PC-9 (cell line): ENCODE measurements around the gene SLC38A3. TPM values are rescaled to one million over a fixed set of nuclear protein-coding genes. Genes with fewer than 3 reads are reported as not detected.
A peak's percentile ranks its signal among the peaks of the same experiment; 100 is the strongest.

Experiments
- BruUV-seq: library from RNA; stranded (reverse); fragments of 400-500 nt; replicated peaks from 2 replicates; lab custom pipeline; 2021; lab: Mats Ljungman, UMichigan
- CTCF ChIA-PET: fragments of 300-600 bp; sonication (Branson Sonifier 250); formaldehyde crosslinking; loops from one replicate; lab custom pipeline; 2022; ENCODE audit warnings: antibody characterized with exemption; lab: Charles Lee
- POLR2A ChIA-PET: fragments of 300-600 bp; sonication (Branson Sonifier 250); formaldehyde crosslinking; loops from one replicate; lab custom pipeline; 2022; ENCODE audit warnings: antibody characterized with exemption; ENCODE audit not compliant: unreplicated experiment; lab: Charles Lee
- DNase-seq, 2 experiments: peaks; one replicate each; pipeline versions ENCODE4 v3.0.0 to v3.0.0-alpha.2; 2015 to 2022; ENCODE audit warnings: mixed read lengths in 1 of 2
- H2AFZ ChIP-seq: fragments of 200-600 bp; sonication (generic); 2 replicates; pipeline ENCODE4 v1.8.1; 2017; ENCODE audit warnings: antibody characterized with exemption
- H3F3A ChIP-seq: fragments of 200-600 bp; sonication (generic); 2 replicates; pipeline ENCODE4 v1.8.1; 2017; ENCODE audit warnings: antibody characterized with exemption, mild to moderate bottlenecking, low read depth; ENCODE audit not compliant: insufficient read depth
- H3K27ac ChIP-seq: fragments of 200-600 bp; sonication (generic); 2 replicates; pipeline ENCODE4 v1.6.1; 2016; ENCODE audit warnings: mixed run types
- H3K27me3 ChIP-seq: fragments of 200-600 bp; sonication (generic); 2 replicates; pipeline ENCODE4 v1.6.1; 2016; ENCODE audit warnings: low read depth, mixed run types; ENCODE audit not compliant: insufficient read depth
- H3K36me3 ChIP-seq: fragments of 200-600 bp; sonication (generic); 2 replicates; pipeline ENCODE4 v1.6.1; 2016; ENCODE audit warnings: low read depth, mixed run types
- H3K4me1 ChIP-seq: fragments of 200-600 bp; sonication (generic); replicated peaks from 2 replicates; pipeline ENCODE4 v1.6.1; 2016; ENCODE audit warnings: mixed run types; ENCODE audit not compliant: insufficient read depth
- H3K4me2 ChIP-seq: fragments of 200-600 bp; sonication (generic); 2 replicates; pipeline ENCODE4 v1.6.1; 2017; ENCODE audit warnings: mixed run types
- H3K4me3 ChIP-seq: fragments of 200-600 bp; sonication (generic); 2 replicates; pipeline ENCODE4 v1.6.1; 2016; ENCODE audit warnings: mixed run types
- H3K79me2 ChIP-seq: fragments of 200-600 bp; sonication (generic); 2 replicates; pipeline ENCODE4 v1.6.1; 2017; ENCODE audit warnings: low read depth, mixed run types
- H3K9me2 ChIP-seq: fragments of 200-600 bp; sonication (generic); 2 replicates; pipeline ENCODE4 v1.8.1; 2017; ENCODE audit warnings: mild to moderate bottlenecking; ENCODE audit not compliant: insufficient read depth
- H3K9me3 ChIP-seq: fragments of 200-600 bp; sonication (generic); 2 replicates; pipeline ENCODE4 v1.8.1; 2016; ENCODE audit warnings: low read depth; ENCODE audit not compliant: insufficient read depth
- H4K20me1 ChIP-seq: fragments of 200-600 bp; sonication (generic); 2 replicates; pipeline ENCODE4 v1.8.1; 2017; ENCODE audit not compliant: insufficient read depth
- EZH2 ChIP-seq: fragments of 200-600 bp; sonication (generic); IDR thresholded peaks from 2 replicates; pipeline ENCODE4 v1.8.0; 2017; ENCODE audit warnings: antibody characterized with exemption, low read depth
- intact Hi-C: fragments of 100-400 bp; cut with micrococcal nuclease; formaldehyde crosslinking; loops from one replicate; pipeline ENCODE4 v1.10.0; 2022; ENCODE audit not compliant: unreplicated experiment
- total RNA-seq: library from RNA; stranded (reverse); gene quantifications from 2 replicates; pipeline ENCODE4 v1.2.3, GENCODE V29; 2021
- TF ChIP-seq, protein P1 (sequence below): fragments of 200-600 bp; sonication (generic); conservative IDR thresholded peaks from 2 replicates; pipeline ENCODE4 v1.6.1; 2017; ENCODE audit warnings: mixed run types, antibody characterized with exemption, mild to moderate bottlenecking, moderate library complexity

Gene SLC38A3
- total RNA-seq, 1 experiment from 2014 or later = 0.37 TPM

DNA sequence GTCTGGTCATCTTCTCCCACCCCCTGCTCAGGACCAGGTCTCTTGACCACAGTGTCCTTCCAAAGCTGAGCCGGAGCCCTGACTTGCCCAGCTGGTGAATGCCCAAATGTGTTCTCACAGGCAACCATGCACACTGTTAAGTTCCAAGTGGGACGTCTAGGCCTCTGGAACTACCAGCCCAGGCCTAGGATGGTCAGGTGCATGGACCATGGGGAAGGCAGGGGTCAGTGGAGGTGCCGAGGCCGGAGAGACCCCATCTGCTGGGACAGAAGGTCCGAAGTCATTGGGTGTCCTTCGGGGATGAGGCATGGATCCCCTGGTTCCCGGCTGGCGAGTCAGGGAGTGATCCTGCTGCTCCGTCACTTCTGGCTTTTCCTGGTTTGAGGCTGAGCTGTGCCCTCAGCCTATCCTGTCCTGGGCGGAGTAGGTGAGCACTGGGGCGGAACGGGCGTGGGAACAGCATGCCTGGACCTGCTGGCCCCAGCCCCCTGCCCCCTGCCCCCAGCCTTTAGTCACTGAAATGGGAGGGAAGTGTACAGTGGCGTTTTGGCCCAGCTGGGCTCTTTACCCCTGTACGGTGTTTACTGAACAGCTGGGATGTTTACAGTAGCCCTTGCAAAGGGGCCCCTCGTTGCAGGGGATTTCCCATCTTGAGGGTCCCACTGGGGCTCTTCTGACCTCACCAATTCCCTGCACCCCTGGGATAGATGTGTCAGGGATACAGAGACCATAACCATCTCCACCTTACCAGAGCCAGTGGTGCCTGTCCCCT, 37.8 kb upstream of the SLC38A3 start:
- Histone ChIP-seq H3K79me2 (no peaks in the 10 kb centered on the region), H2AFZ (no peak overlapping the region), H3F3A (no peaks in the 10 kb centered on the region; the same call in 1 of the 2 replicates), H3K36me3 (no peaks in the 10 kb centered on the region), H4K20me1 (no peaks in the 10 kb centered on the region), H3K9me2 (no peaks in the 10 kb centered on the region), H3K9me3 (no peaks in the 10 kb centered on the region), H3K27me3 (no peaks in the 10 kb centered on the region), H3K4me3 (no peak overlapping the region), H3K4me1 (peaks cover 28% of the 10 kb centered on the region), H3K4me2 (no peak overlapping the region), H3K27ac (no peak overlapping the region)
- ChIA-PET CTCF (no interaction called here), POLR2A (interaction anchor here (0.6 kb wide), 1 partner anchor 136 kb away, joined by 3 read pairs; no protein-coding TSS in a partner anchor)
- DNase-seq = peak; percentile 46 to 83
- intact Hi-C loops = loop anchor here (1.0 kb wide), 1 partner anchor 12 kb away; the partner anchor contains the start of gene SEMA3F
- TF ChIP-seq, protein P1, sequence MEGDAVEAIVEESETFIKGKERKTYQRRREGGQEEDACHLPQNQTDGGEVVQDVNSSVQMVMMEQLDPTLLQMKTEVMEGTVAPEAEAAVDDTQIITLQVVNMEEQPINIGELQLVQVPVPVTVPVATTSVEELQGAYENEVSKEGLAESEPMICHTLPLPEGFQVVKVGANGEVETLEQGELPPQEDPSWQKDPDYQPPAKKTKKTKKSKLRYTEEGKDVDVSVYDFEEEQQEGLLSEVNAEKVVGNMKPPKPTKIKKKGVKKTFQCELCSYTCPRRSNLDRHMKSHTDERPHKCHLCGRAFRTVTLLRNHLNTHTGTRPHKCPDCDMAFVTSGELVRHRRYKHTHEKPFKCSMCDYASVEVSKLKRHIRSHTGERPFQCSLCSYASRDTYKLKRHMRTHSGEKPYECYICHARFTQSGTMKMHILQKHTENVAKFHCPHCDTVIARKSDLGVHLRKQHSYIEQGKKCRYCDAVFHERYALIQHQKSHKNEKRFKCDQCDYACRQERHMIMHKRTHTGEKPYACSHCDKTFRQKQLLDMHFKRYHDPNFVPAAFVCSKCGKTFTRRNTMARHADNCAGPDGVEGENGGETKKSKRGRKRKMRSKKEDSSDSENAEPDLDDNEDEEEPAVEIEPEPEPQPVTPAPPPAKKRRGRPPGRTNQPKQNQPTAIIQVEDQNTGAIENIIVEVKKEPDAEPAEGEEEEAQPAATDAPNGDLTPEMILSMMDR = no peak
- no peak for TF ChIP-seq EZH2
- BruUV-seq = no TSS peak

- Histone ChIP-seq H3K9me2 (no peaks in the 10 kb centered on the region), H3F3A (no peaks in the 10 kb centered on the region; the same call in 1 of the 2 replicates), H3K4me2 (no peak overlapping the region), H3K36me3 (no peaks in the 10 kb centered on the region), H3K4me3 (no peak overlapping the region), H3K27ac (no peak overlapping the region), H3K9me3 (no peaks in the 10 kb centered on the region), H3K27me3 (no peaks in the 10 kb centered on the region), H2AFZ (no peak overlapping the region), H3K79me2 (no peaks in the 10 kb centered on the region), H3K4me1 (peaks cover 27% of the 10 kb centered on the region), H4K20me1 (no peaks in the 10 kb centered on the region)
- ChIA-PET POLR2A (interaction anchor here (0.6 kb wide), 1 partner anchor 135 kb away, joined by 3 read pairs; no protein-coding TSS in a partner anchor), CTCF (no interaction called here)
- TF ChIP-seq, protein P1 = no peak
- TF ChIP-seq EZH2 = no peak
- no peak for DNase-seq
- intact Hi-C loops = loop anchor here (1.0 kb wide), 1 partner anchor 13 kb away; the partner anchor contains the start of gene SEMA3F
- TSS peak; percentile 39 for BruUV-seq
These were observed 37.2 kb upstream of the SLC38A3 start for GRCh38 chr3:50167841-50168209.

DNA sequence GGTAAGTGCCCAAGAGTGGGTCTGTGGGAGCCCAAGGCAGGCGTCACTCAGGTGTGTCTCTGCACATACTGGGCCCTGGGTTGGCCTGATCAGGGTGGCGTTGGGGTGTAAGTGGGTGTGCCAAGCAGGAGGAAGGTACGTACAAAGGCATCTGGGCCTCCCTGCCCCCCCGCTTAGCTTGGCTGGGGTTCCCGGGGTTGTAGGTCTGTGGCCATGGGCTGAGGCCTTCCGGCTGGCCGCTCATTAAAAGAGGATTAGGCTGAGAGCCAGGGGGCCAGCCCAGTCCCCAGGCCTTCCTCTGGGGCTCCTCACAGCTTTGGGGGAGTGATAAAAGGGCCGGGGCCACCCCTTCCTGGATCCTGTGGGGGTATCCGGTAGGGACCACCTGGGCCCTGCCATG, 36.7 kb upstream of the SLC38A3 start:
- H3K79me2 ChIP-seq = no peaks in the 10 kb centered on the region
- TF ChIP-seq, protein P1 = no peak
- TF ChIP-seq EZH2 = no peak
- no peak overlapping the region for H3K27ac ChIP-seq
- POLR2A ChIA-PET = interaction anchor here (0.7 kb wide), 1 partner anchor 50 kb away, joined by 4 read pairs; no protein-coding TSS in a partner anchor
- H3K4me3 ChIP-seq = no peak overlapping the region
- no peaks in the 10 kb centered on the region for H3K27me3 ChIP-seq
- BruUV-seq = no TSS peak
- H3K4me1 ChIP-seq = peaks cover 23% of the 10 kb centered on the region
- H3K9me3 ChIP-seq = no peaks in the 10 kb centered on the region
- no peaks in the 10 kb centered on the region; the same call in 1 of the 2 replicates for H3F3A ChIP-seq
- CTCF ChIA-PET = no interaction called here
- H4K20me1 ChIP-seq = no peaks in the 10 kb centered on the region
- H3K9me2 ChIP-seq = no peaks in the 10 kb centered on the region
- intact Hi-C loops = no loop called here
- H3K4me2 ChIP-seq = no peak overlapping the region
- no peaks in the 10 kb centered on the region for H3K36me3 ChIP-seq
- DNase-seq = peak in 1 of 2 experiments; percentile 51
- no peak overlapping the region for H2AFZ ChIP-seq
